ENCODE data around the gene BOLL.
A peak's percentile ranks its signal among the peaks of the same experiment; 100 is the strongest.
"Not testable (repeated sequence)": the region's sequence is repeated elsewhere in the genome, so short reads cannot be mapped to it uniquely, and the experiment has no call there.

BOLL gene

DNA sequence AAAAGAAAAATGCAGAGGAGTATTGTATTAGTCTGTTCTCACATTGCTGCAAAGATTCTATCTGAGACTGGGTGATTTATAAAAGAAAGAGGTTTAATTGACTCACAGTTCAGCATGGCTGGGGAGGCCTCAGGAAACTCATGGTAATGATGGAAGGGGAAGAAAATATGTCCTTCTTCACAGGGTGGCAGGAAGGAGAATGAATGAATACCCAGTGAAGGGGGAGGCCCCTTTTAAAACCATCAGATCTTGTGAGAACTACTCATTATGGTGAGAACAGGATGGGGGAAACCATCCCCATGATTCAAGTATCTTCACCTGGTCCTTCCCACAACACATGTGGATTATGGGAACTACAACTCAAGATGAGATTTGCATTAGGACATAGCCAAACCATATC lies 10.2 kb upstream of the BOLL start:
- no peak for DNase-seq

DNA sequence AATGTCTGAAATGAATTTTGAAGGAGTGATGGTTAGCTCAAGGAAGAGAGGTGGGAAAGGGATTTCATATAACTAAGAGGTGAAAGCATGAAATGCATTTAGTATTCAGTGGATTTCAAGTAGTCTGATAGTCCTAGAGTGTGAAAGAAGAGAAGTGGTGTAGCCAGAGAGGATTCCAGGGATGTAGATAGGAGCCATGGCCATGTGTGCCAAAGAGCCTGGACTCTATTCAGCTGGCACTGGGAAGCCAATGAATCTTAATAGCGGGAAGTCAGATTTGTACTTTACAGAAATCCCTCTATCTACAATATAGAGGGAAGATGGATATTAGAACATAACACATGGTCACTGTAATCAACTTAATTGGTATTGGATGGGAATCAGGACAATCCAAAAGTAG lies 8.3 kb upstream of the BOLL start:
- no peak for DNase-seq

DNA sequence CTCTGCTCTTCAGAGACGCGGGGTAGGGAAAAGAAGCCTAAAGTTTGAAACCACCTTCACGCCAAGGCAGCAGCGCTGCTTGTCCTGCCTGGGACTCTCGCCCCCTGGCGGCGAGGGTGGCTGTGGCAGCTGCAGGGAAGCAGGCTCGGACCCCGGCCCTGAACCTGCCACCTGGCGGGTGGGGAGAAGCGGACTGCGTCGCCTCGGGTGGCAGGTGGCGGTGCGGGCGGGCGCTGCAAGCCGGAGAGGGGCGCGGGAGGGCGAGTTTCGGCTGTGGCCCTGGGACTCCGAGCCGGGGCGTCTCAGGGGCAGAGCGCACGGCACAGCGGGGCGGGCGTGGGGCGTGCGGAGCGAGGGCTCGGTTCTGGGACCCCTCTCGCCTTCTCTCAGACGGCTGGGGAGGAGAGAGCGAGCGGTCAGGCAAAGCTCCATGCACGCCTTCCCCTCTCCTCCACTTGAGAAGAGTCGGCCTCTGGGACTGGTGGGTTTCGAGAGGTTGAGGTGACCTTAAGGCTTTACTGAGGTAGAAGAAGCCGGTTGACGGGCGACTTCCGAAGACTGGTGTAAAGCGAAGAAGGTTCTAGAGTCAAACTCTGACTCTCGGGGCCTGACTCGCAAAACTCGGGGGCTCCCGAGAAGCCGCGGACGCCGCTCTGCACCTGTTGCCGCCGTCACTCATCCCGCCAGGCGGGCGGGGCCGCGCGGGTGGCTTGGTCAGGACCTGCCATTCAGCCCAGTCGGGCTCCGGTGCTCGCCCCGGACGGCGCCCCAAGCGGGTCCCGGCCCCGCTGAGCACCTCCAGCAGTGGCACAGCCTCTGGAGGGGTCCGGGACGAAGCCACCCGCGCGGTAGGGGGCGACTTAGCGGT lies 1.1 kb upstream of the BOLL start:
- peak; percentile 26 to 31 for DNase-seq

DNA sequence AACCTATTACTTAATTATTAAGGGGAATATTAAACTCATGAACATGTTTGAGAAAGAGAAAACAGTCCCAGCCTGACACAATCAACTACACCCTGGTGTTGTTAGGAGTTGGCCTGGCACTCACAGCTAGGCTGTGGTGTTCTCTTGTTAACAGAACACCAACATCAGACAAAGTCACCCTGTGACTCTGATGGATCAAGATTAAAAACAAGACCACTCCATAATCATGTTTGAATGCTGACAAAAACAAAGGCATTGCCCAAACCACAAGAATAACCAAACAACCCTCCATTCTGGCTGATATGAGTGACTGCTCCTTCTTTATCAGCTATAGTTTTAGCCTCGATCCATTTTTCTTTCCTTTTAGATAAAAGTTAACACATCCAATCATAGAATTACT lies 3.0 kb downstream of the BOLL start:
- DNase-seq: no peak

DNA sequence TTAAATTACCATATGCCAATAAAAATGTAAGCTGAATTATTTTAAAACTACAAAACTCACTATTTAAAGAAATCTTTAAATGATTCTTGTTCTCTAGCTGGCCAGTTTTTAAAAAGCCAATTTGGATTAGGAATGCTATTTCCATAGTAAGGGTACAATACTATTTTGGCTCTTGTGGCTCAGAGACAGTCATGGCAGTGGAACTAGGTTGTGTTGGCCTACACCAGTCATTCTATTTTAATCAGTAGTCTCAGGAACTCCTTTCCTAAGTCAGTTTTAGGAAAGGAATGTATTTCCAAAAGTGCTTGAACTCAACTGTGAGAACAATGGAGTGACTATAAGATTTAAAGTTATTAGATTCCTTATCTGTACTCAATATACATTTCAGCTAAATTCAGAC lies 5.9 kb downstream of the BOLL start:
- DNase-seq: no peak

DNA sequence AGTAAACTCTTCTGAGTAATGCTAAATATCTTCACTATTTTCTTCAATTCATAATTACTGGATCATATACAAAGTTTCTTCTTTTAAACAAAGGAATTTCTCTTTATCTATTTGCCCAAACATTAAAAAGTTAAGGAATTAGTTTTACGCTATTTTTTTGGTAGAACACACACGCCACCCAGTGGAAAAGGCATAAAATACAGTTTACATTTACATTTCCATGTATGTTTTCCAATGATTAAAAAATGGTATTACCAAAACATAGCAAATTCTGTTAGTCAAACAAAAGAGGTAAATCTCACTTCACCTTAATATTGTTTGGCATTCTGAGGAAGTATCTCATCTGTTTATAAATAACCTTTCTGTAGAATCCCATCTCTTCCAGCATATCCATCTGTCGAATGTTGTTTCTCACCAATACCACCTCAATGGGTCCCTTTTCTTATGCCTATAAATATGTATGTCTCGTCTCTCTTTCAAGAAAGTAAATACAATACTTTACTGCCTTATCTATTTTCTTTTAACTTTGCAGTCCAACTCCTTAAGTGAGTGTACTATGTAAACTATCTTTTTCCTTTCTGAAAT lies 7.2 kb downstream of the BOLL start:
- DNase-seq: peak; percentile 3 to 19

DNA sequence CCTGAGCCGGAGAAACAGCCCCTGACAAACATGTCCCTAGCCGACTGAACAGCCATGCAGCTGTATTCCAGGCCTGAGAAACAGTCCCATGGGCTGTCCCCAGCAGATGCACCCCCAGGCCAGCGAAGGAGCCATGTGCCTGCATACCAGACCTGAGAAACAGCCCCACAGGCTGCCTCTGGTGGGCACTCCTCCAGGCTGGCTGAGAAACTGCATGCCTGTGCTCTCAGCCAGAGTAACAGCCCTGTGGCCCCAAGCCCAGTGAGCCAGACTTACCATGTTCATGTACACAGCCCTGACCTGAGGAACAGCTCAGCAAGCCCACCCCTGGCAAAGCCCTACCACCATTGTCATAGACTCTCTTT lies 24.8 kb downstream of the BOLL start:
- no peak for DNase-seq

DNA sequence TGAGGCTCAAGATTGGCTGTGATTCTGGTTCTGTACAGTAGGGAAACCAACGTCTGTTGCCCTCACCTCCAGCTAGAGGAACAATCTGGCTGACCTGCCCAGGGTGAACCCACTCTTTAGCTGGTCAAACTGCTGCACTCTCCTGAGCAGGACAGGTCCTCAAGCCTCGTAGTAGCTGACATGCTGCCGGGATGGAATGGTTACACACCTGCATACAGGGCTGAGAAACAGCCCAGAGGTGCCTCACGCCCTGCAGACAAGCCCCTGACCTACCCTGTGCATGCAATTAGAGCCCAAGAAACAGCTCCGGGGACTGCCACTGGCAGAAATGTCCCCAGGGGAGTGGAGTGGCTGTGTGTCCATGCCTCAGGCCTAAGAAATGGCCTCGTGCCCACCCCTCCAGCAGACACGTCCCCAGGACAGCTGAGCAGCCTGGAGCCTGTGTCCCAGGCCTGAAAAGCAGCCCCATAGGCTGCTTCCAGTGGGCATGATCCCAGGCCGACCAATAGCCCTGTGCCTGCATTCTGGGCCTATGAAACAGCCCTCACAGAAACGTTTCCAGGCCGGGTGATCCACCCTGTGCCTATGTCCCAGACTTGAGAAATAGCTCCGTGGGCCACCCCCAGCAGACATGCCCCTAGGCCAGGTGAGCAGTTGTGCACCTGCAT lies 25.4 kb downstream of the BOLL start:
- DNase-seq: no peak

DNA sequence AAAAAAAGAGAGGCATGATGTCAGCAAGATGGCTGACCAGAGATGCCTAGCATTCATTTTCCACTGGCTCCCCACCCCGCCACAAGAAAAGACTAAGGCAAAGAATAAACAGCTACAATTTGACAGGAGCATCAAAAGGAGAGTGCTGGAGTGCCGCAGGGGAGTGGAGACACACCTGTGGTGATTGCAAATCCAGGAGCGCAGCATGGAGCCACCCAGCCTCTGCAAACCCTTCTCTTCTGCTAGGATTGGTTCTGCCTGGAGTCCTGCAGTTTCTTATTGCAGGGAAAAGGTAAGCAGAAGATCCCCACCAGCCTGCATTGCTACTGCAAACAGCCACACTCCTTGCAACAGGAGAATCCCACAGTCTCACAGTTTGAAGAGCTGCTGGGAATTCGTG lies 26.1 kb downstream of the BOLL start:
- no peak for DNase-seq

DNA sequence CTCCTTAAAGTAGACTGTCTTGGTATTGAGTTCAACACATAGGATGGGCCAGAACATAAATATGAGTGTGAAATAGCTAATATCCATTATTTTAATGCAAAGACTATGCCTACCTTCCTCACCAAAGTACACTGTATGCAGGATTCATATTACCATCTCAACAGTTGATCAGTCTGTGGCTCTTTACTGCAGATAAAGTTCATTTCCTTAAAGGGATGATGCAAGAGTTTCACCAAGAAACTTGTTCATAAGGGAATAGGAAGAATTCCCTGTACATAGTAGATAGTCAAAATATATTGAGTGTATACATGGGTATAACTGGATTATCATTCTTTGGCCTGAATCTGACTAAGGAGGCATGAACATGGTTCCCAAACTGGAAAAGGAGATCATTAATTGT lies 44.9 kb downstream of the BOLL start:
- DNase-seq: no peak

DNA sequence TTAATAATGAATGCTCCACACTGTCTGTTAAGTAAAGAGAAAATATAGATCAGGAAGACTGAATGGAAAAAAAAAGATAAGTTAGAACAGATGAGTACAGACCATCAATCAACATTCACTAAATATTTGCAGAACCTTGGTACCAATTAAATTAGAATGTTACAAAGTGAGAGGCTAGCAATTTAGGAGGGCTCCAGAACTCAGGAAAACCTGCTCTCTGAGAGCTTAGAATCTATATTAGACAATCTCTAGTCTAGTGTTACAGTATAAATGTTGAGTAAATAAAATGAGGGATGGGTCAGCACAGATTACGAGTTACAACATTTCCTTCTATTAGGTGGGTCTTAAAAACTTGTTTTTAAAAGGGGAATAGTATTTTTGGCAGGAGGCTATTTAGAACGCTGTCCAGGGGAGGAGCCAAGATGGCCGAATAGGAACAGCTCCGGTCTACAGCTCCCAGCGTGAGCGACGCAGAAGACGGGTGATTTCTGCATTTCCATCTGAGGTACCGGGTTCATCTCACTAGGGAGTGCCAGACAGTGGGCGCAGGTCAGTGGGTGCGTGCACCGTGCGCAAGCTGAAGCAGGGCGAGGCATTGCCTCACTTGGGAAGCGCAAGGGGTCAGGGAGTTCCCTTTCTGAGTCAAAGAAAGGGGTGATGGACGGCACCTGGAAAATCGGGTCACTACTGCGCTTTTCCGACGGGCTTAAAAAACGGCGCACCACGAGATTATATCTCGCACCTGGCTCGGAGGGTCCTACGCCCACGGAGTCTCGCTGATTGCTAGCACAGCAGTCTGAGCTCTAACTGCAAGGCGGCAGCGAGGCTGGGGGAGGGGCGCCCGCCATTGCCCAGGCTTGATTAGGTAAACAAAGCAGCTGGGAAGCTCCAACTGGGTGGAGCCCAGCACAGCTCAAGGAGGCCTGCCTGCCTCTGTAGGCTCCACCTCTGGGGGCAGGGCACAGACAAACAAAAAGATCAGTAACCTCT lies 56.3 kb downstream of the BOLL start:
- DNase-seq: not testable (repeated sequence)

DNA sequence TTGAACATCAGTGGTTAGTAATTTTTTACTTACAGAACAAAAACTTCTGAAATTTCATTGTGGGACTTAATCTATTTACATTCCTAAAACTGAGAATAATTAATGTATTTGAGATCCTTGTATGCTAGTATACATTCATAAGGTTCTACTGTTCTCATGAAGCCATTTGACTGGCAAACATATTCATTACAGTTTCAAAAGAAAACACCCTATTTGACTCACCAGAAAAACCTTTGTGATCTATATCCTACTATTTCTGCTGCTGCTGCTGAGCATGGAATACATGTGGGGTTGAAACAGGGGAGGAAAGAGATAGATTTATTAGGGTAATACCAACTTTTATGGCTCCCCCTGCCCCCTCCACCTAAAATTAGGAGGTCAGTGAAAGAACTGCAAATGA lies 58.1 kb downstream of the BOLL start:
- DNase-seq: no peak

DNA sequence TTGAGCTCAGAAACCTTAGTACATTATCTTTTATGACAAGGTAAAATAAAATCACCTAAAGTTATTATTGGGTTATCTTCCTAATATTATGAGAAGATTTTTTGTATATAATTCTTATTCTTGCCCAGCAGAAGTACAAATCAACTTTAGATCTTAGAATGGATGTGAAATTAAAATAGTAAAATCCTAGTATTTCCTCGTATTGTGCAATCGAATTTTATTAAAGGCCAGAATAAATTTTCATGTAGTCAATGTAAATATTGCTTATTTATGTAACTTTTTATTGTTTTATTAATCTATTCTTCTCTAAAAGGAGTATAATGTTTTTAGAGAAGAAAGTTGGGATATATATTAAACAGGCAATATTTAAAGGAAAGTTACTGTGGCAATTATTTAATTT lies 67.3 kb downstream of the BOLL start:
- no peak for DNase-seq

DNA sequence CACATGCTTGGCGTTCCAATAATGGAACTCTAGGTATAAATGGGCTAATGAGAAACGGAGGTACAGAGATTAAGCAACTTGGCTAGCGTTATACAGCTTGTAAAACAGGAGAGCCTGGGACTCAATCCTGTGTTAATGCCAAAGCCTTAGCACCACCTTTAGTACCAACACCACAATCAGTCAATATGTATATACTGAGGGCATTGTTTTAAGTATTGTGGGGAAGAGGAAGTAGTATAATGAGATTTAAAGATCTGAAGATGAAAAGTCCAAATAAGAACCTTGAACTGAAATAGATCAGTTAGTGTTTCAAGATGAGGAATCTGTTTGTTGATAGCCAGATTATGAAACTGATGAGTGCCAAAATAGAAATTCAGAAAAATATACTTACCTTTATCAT lies 71.8 kb downstream of the BOLL start:
- no peak for DNase-seq

DNA sequence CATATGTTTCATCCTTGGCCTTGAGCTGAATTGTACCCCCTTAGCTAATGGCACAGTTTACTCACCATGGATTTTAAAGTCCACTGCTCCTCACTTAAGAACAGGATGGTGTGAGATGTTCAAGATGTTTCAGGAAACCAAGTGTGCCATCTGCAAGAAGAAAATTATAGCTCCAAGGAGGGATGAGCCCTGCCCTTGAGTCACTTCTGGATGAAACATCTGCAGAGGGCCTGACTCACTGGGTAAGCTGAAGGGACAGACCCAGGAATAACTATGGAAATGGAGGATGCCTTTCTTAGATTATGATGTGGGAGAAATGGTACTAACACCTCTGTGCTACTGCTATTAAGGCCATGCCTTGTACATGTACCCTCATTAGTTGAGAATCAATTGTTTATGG lies 73.5 kb downstream of the BOLL start:
- DNase-seq: no peak

DNA sequence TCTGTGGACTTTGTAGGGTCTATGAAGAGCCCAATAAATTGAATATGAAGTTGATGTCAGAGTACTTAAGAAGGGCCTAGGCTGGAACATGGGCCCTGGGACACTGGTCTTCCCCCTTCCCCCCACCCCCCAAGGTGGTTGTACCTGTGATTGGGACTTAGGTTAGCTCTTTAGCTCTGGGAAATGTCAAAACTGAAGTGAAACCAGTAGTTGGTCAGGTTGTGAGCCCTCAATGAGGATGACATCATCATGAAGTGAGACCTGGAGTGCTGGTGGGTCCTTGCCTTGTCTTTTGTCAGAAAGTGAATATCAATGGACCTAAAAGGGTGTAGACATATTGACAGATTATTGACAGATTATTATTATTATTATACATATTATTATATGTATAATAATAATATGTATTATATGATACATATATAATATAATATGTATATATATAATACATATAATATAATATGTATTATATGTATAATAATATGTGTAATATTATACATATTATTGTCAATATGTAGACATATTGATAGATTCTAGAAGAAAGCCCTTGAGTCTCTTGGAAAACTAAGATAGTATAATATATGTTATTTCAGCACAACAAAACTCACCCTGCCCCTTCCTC lies 74.6 kb downstream of the BOLL start:
- no peak for DNase-seq

DNA sequence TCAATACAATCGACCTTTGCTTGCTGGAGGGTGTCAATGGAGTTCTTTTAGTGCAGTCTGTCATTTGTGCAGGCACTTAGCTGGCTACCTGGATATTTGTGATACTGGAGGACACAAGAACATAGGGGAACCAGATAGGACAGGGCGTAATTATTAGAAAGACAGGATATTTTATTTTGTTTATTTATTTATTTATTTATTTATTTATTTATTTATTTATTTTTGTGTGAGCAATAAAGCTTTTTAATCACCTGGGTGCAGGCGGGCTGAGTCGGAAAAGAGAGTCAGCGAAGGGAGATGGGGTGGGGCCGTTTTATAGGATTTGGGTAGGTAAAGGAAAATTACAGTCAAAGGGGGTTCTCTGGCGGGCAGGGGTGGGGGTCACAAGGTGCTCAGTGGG lies 76.0 kb downstream of the BOLL start:
- DNase-seq: not testable (repeated sequence)

DNA sequence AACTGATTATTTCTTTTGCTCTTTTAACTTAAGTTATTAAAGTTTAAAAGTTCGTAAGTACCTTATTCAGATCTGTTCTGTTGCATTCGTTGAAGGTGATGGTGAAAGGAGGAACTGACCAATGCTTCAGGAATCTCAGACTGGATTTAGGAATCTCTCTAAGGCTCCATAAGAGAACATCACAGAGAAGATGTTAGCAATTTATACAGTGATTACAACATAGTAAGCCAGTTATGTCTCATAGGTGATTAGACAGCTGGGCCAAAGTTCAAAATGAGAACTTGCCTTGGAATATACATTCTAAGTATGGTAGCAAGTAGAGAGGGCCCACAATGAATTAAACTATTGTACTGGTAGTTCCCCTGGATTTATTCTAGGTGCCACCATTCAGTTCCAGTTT lies 76.8 kb downstream of the BOLL start:
- no peak for DNase-seq

DNA sequence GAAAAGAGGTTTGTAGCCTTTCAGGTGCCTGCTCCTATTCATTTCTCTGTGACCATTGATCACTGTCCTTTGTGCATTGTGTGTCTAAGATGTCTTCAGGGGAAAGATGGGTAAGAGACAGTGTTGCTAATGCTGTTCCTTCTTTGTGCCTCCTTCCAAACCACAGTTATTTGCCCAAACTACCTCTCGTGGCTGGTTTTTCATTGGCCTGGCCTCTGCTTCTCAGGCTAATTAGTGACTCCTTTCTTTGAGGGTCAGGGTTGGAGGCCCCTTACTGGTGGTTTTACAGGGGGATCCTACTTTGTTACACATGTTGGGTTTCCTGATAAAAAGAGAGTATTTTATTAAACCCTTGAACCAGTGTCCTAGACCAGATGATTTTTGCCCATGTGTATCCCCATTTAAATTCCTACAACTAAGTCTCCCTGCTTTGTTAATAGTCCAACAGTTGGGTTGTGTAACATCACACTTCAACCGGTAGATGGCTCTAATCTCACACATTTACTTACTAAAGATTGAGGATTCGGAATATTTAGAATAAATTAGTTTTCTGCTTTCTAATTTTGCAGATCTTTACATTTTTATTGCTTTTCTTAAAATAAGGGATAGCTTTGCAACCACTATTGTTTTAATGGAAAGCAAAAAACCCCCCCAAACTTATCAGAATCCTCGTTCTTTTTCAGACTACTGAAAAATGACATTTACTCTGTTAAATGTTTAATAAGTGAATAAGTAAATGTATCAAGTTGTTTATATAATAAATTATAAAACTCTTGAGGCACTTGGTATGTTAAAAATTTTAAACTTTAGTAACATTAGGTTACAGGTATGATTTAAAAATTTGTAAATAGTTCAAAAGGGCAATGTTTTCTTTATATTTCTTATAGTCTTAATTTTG lies 77.6 kb downstream of the BOLL start:
- peak in 1 of 2 experiments; percentile 12 for DNase-seq

DNA sequence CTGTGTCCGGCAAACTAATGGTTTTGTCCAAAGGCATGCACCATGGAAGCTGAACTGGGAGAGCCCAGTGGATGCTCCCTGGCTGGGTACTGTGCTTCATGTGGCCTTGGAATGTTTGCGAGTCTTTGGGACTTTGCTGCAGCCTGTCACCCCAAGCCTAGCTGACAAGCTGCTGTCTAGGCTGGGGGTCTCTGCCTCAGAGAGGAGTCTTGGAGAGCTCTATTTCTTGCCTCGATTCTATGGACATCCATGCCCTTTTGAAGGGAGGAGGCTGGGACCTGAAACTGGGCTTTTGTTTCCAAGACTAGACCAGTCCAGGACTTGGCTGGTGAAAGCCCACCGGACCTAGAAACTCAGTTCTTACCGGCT lies 78.3 kb downstream of the BOLL start:
- no peak for DNase-seq
